ENCODE data around the gene COL6A5.

GRCh38 chr3:130323503-130323902, 22.0 kb upstream of the COL6A5 start:
- TF ChIP-seq EZH2 (IDR thresholded peaks at IDR 0.05; ENCODE audit: low read depth): no peak
- TF ChIP-seq, protein P1, sequence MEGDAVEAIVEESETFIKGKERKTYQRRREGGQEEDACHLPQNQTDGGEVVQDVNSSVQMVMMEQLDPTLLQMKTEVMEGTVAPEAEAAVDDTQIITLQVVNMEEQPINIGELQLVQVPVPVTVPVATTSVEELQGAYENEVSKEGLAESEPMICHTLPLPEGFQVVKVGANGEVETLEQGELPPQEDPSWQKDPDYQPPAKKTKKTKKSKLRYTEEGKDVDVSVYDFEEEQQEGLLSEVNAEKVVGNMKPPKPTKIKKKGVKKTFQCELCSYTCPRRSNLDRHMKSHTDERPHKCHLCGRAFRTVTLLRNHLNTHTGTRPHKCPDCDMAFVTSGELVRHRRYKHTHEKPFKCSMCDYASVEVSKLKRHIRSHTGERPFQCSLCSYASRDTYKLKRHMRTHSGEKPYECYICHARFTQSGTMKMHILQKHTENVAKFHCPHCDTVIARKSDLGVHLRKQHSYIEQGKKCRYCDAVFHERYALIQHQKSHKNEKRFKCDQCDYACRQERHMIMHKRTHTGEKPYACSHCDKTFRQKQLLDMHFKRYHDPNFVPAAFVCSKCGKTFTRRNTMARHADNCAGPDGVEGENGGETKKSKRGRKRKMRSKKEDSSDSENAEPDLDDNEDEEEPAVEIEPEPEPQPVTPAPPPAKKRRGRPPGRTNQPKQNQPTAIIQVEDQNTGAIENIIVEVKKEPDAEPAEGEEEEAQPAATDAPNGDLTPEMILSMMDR (conservative IDR thresholded peaks at IDR 0.05): no peak

All from PC-9 (cell line).